Panc1 (cell line): Measurements from ENCODE around the gene KCNT1.

Source experiments
- CTCF ChIP-seq: fragments of 450-650 bp; IDR thresholded peaks from 2 replicates; pipeline ENCODE4 v1.5.1; 2017; ENCODE audit warnings: mild to moderate bottlenecking
- POLR2AphosphoS5 ChIP-seq: IDR thresholded peaks from 2 replicates; pipeline ENCODE4 v1.6.1; 2012; ENCODE audit warnings: mild to moderate bottlenecking, low read depth, low read length, moderate library complexity
- SIN3A ChIP-seq: IDR thresholded peaks from 2 replicates; pipeline ENCODE4 v1.6.1; 2012; ENCODE audit warnings: low read depth, mild to moderate bottlenecking, low read length, moderate library complexity, borderline replicate concordance; ENCODE audit not compliant: insufficient read depth
- TCF7L2 ChIP-seq: IDR thresholded peaks from 2 replicates; pipeline ENCODE4 v1.6.1; 2011; ENCODE audit warnings: mild to moderate bottlenecking, low read depth, low read length, inconsistent platforms

- no peak for TF ChIP-seq CTCF
- TF ChIP-seq SIN3A: no peak
- no peak for TF ChIP-seq TCF7L2
- no peak for TF ChIP-seq POLR2AphosphoS5
These were observed 13.0 kb upstream of the KCNT1 start for GRCh38 chr9:135689011-135689410.
